HEK293 (cell line): ENCODE measurements around the gene ETV3.

Source experiments
- CTCF ChIA-PET: fragments of 350-600 bp; formaldehyde crosslinking; extraction: SDS; loops from one replicate; lab custom pipeline; 2021; ENCODE audit warnings: antibody characterized with exemption; lab: Yijun Ruan, JAX
- POLR2A ChIA-PET: fragments of 300-600 bp; formaldehyde crosslinking; extraction: SDS; loops from one replicate; lab custom pipeline; 2020; ENCODE audit warnings: antibody characterized with exemption, inconsistent platforms; lab: Yijun Ruan, JAX
- H3K27ac ChIP-seq: fragments of 200-500 bp; sonication (Bioruptor generic); 2 replicates; pipeline ENCODE4 v1.5.1; 2014; ENCODE audit warnings: low read depth, low read length, control low read depth, inconsistent platforms; ENCODE audit errors: extremely low read depth
- H3K36me3 ChIP-seq, 2 experiments: fragments of 200-500 bp in 1 of 2; sonication (Bioruptor generic) in 1 of 2; 1 replicate in 1 of 2; 2 replicates in 1 of 2; pipeline ENCODE4 v1.5.1; 2014 to 2017; ENCODE audit warnings: inconsistent platforms in 2 of 2, low read length in 2 of 2; ENCODE audit not compliant: control insufficient read depth in 2 of 2, insufficient read depth in 1 of 2
- H3K4me1 ChIP-seq: fragments of 200-500 bp; sonication (Bioruptor generic); 2 replicates; pipeline ENCODE4 v1.5.1; 2014; ENCODE audit warnings: mild to moderate bottlenecking, low read length, inconsistent platforms; ENCODE audit not compliant: control insufficient read depth, insufficient read depth
- H3K4me3 ChIP-seq: 2 replicates; pipeline ENCODE4 v1.5.1; 2011; ENCODE audit warnings: low read depth, mild to moderate bottlenecking, control low read depth, low read length, moderate library complexity
- H3K9me3 ChIP-seq: fragments of 200-500 bp; sonication (Bioruptor generic); 2 replicates; pipeline ENCODE4 v1.5.1; 2014; ENCODE audit warnings: low read depth, low read length, inconsistent platforms; ENCODE audit not compliant: control insufficient read depth, insufficient read depth
- BCL6B ChIP-seq: fragments of 450-650 bp; formaldehyde crosslinking; IDR thresholded peaks from 2 replicates; pipeline ENCODE4 v1.5.1; 2017; ENCODE audit warnings: missing biosample characterization, missing genetic modification characterization
- GLIS2 ChIP-seq: fragments of 450-650 bp; formaldehyde crosslinking; IDR thresholded peaks from 2 replicates; pipeline ENCODE4 v1.5.1; 2016; ENCODE audit warnings: missing biosample characterization, missing genetic modification characterization
- SCRT2 ChIP-seq: fragments of 450-650 bp; formaldehyde crosslinking; IDR thresholded peaks from 2 replicates; pipeline ENCODE4 v1.5.1; 2016; ENCODE audit warnings: missing biosample characterization, missing genetic modification characterization
- TRIM28 ChIP-seq: IDR thresholded peaks from 2 replicates; pipeline ENCODE4 v1.6.1; 2011; ENCODE audit warnings: low read length, control low read depth, borderline replicate concordance
- ZBTB10 ChIP-seq: fragments of 450-650 bp; formaldehyde crosslinking; IDR thresholded peaks from 2 replicates; pipeline ENCODE4 v1.5.1; 2016; ENCODE audit warnings: missing biosample characterization, missing genetic modification characterization
- ZBTB8A ChIP-seq: fragments of 450-650 bp; formaldehyde crosslinking; IDR thresholded peaks from 2 replicates; pipeline ENCODE4 v1.5.1; 2016; ENCODE audit warnings: missing biosample characterization, missing genetic modification characterization
- ZNF112 ChIP-seq: fragments of 450-650 bp; formaldehyde crosslinking; IDR thresholded peaks from 2 replicates; pipeline ENCODE4 v1.5.0; 2017; ENCODE audit warnings: missing biosample characterization, missing genetic modification characterization
- ZNF121 ChIP-seq: fragments of 450-650 bp; formaldehyde crosslinking; IDR thresholded peaks from 2 replicates; pipeline ENCODE4 v1.5.1; 2016; ENCODE audit warnings: missing biosample characterization, missing genetic modification characterization
- ZNF138 ChIP-seq: fragments of 450-650 bp; formaldehyde crosslinking; IDR thresholded peaks from 2 replicates; pipeline ENCODE4 v1.5.1; 2016; ENCODE audit warnings: missing biosample characterization, missing genetic modification characterization, borderline replicate concordance
- ZNF148 ChIP-seq: fragments of 450-650 bp; formaldehyde crosslinking; IDR thresholded peaks from 2 replicates; pipeline ENCODE4 v1.5.0; 2017; ENCODE audit warnings: missing biosample characterization, missing genetic modification characterization, borderline replicate concordance
- ZNF169 ChIP-seq: fragments of 450-650 bp; formaldehyde crosslinking; IDR thresholded peaks from 2 replicates; pipeline ENCODE4 v1.5.1; 2016; ENCODE audit warnings: missing biosample characterization, missing genetic modification characterization
- ZNF174 ChIP-seq: fragments of 450-650 bp; formaldehyde crosslinking; IDR thresholded peaks from 2 replicates; pipeline ENCODE4 v1.5.0; 2017; ENCODE audit warnings: missing biosample characterization, mild to moderate bottlenecking, missing genetic modification characterization
- ZNF302 ChIP-seq: fragments of 450-650 bp; formaldehyde crosslinking; IDR thresholded peaks from 2 replicates; pipeline ENCODE4 v1.5.1; 2016; ENCODE audit warnings: missing biosample characterization, missing genetic modification characterization, low read depth
- ZNF311 ChIP-seq: fragments of 450-650 bp; formaldehyde crosslinking; IDR thresholded peaks from 2 replicates; pipeline ENCODE4 v1.5.1; 2017; ENCODE audit warnings: missing biosample characterization, missing genetic modification characterization, borderline replicate concordance
- ZNF335 ChIP-seq: fragments of 450-650 bp; formaldehyde crosslinking; conservative IDR thresholded peaks from 2 replicates; pipeline ENCODE4 v1.5.1; 2016; ENCODE audit warnings: missing biosample characterization, missing genetic modification characterization
- ZNF366 ChIP-seq: fragments of 450-650 bp; formaldehyde crosslinking; conservative IDR thresholded peaks from 2 replicates; pipeline ENCODE4 v1.5.1; 2016; ENCODE audit warnings: missing biosample characterization, missing genetic modification characterization
- ZNF426 ChIP-seq: fragments of 450-650 bp; formaldehyde crosslinking; IDR thresholded peaks from 2 replicates; pipeline ENCODE4 v1.5.1; 2017; ENCODE audit warnings: missing biosample characterization, missing genetic modification characterization, mild to moderate bottlenecking, inconsistent platforms, moderate library complexity
- ZNF473 ChIP-seq: fragments of 450-650 bp; formaldehyde crosslinking; IDR thresholded peaks from 2 replicates; pipeline ENCODE4 v1.5.1; 2017; ENCODE audit warnings: missing biosample characterization, missing genetic modification characterization
- ZNF510 ChIP-seq: fragments of 450-650 bp; formaldehyde crosslinking; IDR thresholded peaks from 2 replicates; pipeline ENCODE4 v1.5.1; 2018; ENCODE audit warnings: mild to moderate bottlenecking, missing genetic modification characterization, missing biosample characterization; ENCODE audit not compliant: insufficient replicate concordance
- ZNF513 ChIP-seq: fragments of 450-650 bp; IDR thresholded peaks from 2 replicates; pipeline ENCODE4 v1.5.1; 2018; ENCODE audit warnings: missing biosample characterization, missing genetic modification characterization
- ZNF529 ChIP-seq: fragments of 450-650 bp; formaldehyde crosslinking; IDR thresholded peaks from 2 replicates; pipeline ENCODE4 v1.5.1; 2017; ENCODE audit warnings: missing genetic modification characterization, missing biosample characterization; ENCODE audit not compliant: insufficient replicate concordance
- ZNF549 ChIP-seq: fragments of 450-650 bp; IDR thresholded peaks from 2 replicates; pipeline ENCODE4 v1.5.1; 2018; ENCODE audit warnings: missing biosample characterization, missing genetic modification characterization, mild to moderate bottlenecking, inconsistent platforms, moderate library complexity
- ZNF555 ChIP-seq: fragments of 450-650 bp; formaldehyde crosslinking; conservative IDR thresholded peaks from 2 replicates; pipeline ENCODE4 v1.5.1; 2017; ENCODE audit warnings: missing biosample characterization, mild to moderate bottlenecking, missing genetic modification characterization, inconsistent platforms
- ZNF585B ChIP-seq: fragments of 450-650 bp; formaldehyde crosslinking; IDR thresholded peaks from 2 replicates; pipeline ENCODE4 v1.5.1; 2016; ENCODE audit warnings: missing biosample characterization, missing genetic modification characterization
- ZNF785 ChIP-seq: fragments of 450-650 bp; formaldehyde crosslinking; IDR thresholded peaks from 2 replicates; pipeline ENCODE4 v1.5.1; 2016; ENCODE audit warnings: missing biosample characterization, missing genetic modification characterization

The ETV3 gene

GRCh38 chr1:157147037-157147436 is 8.8 kb upstream of the ETV3 start:
- H3K4me1 ChIP-seq, result no peaks in the 10 kb centered on the region
- H3K36me3 ChIP-seq, result no peaks in the 10 kb centered on the region
- POLR2A ChIA-PET, result no interaction called here
- no peak overlapping the region for H3K4me3 ChIP-seq
- TF ChIP-seq ZNF335 (tag by site-specific recombination) (no peak), ZNF549 (tag by site-specific recombination) (no peak), TRIM28 (no peak), ZNF513 (tag by site-specific recombination) (no peak), ZNF174 (tag by site-specific recombination) (no peak), ZBTB10 (tag by site-specific recombination) (no peak), ZNF121 (tag by site-specific recombination) (no peak), ZNF138 (tag by site-specific recombination) (no peak), ZNF366 (tag by site-specific recombination) (no peak), ZNF510 (tag by site-specific recombination) (no peak), ZNF426 (tag by site-specific recombination) (no peak), BCL6B (tag by site-specific recombination) (no peak), ZNF585B (tag by site-specific recombination) (no peak), GLIS2 (tag by site-specific recombination) (no peak), ZBTB8A (tag by site-specific recombination) (no peak)
- CTCF ChIA-PET, result interaction anchor here (0.5 to 4.0 kb wide), 4 partner anchors 10 to 344 kb away, joined by 4 to 30 read pairs (median 13); no protein-coding TSS in a partner anchor
- H3K27ac ChIP-seq, result no peak overlapping the region
- H3K9me3 ChIP-seq, result no peaks in the 10 kb centered on the region

GRCh38 chr1:157146244-157146643 is 8.0 kb upstream of the ETV3 start:
- no peak overlapping the region for H3K4me3 ChIP-seq
- ChIA-PET POLR2A (no interaction called here), CTCF (interaction anchor here (0.5 to 4.0 kb wide), 3 partner anchors 10 to 345 kb away, joined by 4 to 30 read pairs (median 22); no protein-coding TSS in a partner anchor)
- TF ChIP-seq ZNF785 (no peak), SCRT2 (tag by site-specific recombination) (peak; percentile 18; the same call in 1 of the 2 replicates)
- no peaks in the 10 kb centered on the region for H3K36me3 ChIP-seq
- H3K9me3 ChIP-seq, result no peaks in the 10 kb centered on the region
- H3K4me1 ChIP-seq, result no peaks in the 10 kb centered on the region
- no peak overlapping the region for H3K27ac ChIP-seq

GRCh38 chr1:157145076-157145475 is 6.9 kb upstream of the ETV3 start:
- Histone ChIP-seq H3K27ac (no peak overlapping the region), H3K9me3 (no peaks in the 10 kb centered on the region), H3K4me1 (no peaks in the 10 kb centered on the region), H3K36me3 (no peaks in the 10 kb centered on the region), H3K4me3 (no peak overlapping the region)
- ChIA-PET POLR2A (no interaction called here), CTCF (interaction anchor here (0.6 to 4.0 kb wide), 2 partner anchors 12 to 454 kb away, joined by 4 to 30 read pairs; no protein-coding TSS in a partner anchor)
- TF ChIP-seq ZNF121 (tag by site-specific recombination) (no peak), ZNF473 (tag by site-specific recombination) (no peak), ZNF555 (tag by site-specific recombination) (no peak), ZNF302 (tag by site-specific recombination) (no peak), ZNF169 (tag by site-specific recombination) (no peak), ZNF311 (tag by site-specific recombination) (no peak), ZNF148 (tag by site-specific recombination) (no peak), ZNF112 (tag by site-specific recombination) (no peak), ZNF529 (tag by site-specific recombination) (no peak), ZNF426 (tag by site-specific recombination) (no peak)
